Panc1 (cell line): Measurements from ENCODE around the gene ERAL1.

Experiments
- CTCF ChIP-seq: fragments of 450-650 bp; IDR thresholded peaks from 2 replicates; pipeline ENCODE4 v1.5.1; 2017; ENCODE audit warnings: mild to moderate bottlenecking
- POLR2AphosphoS5 ChIP-seq: IDR thresholded peaks from 2 replicates; pipeline ENCODE4 v1.6.1; 2012; ENCODE audit warnings: mild to moderate bottlenecking, low read depth, low read length, moderate library complexity
- REST ChIP-seq, 2 experiments: IDR thresholded peaks; 2 replicates each; pipeline ENCODE4 v1.6.1; 2011 to 2012; ENCODE audit warnings: low read depth in 2 of 2, control low read depth in 1 of 2, low read length in 1 of 2, mild to moderate bottlenecking in 1 of 2, moderate library complexity in 1 of 2; ENCODE audit not compliant: insufficient read depth in 1 of 2
- SIN3A ChIP-seq: IDR thresholded peaks from 2 replicates; pipeline ENCODE4 v1.6.1; 2012; ENCODE audit warnings: low read depth, mild to moderate bottlenecking, low read length, moderate library complexity, borderline replicate concordance; ENCODE audit not compliant: insufficient read depth
- TCF7L2 ChIP-seq: IDR thresholded peaks from 2 replicates; pipeline ENCODE4 v1.6.1; 2011; ENCODE audit warnings: mild to moderate bottlenecking, low read depth, low read length, inconsistent platforms

DNA sequence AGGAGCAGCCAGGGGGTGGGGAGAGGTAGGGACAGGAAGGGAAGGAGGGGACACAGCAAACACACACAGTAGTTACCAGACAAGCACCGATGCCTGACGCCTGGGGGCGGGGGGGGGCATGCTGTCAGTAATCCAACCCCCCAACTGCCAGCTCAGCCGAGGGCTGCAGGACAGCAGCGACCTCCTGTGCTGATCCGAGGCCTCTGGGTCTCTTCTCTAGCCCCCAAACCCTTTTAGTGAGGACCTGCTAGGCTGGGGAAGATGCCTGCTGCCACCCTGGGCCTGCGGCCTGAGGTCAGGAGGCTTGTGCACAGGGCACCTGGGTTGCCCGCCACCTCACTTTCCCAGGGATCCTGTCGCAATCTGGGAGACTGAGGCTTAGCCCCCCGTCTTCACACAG is 31.1 kb downstream of the ERAL1 start:
- no peak for TF ChIP-seq CTCF
- TF ChIP-seq REST (IDR thresholded peaks at IDR 0.05; ENCODE audit: insufficient read depth in 1 of 2, low read depth in 2 of 2, low read length in 1 of 2) = no peak
- no peak for TF ChIP-seq POLR2AphosphoS5
- no peak for TF ChIP-seq TCF7L2
- TF ChIP-seq SIN3A = no peak
